Upper lobe of left lung (tissue), 6 donors: ENCODE data around the gene TMCO4. TPM values are rescaled to one million over a fixed set of nuclear protein-coding genes. Genes with fewer than 3 reads are reported as not detected.
A peak's percentile ranks its signal among the peaks of the same experiment; 100 is the strongest.

ENCODE experiments used
- ATAC-seq, 2 donors: fragments of 200-7000 bp; cut with Tn5 transposase; one replicate each; pipeline ENCODE4 v1.9.1; 2022; ENCODE audit warnings: mild to moderate bottlenecking in 2 of 2, moderate library complexity in 2 of 2; ENCODE audit not compliant: low FRiP score in 2 of 2
- DNase-seq, 2 donors: peaks; one replicate each; pipeline ENCODE4 v3.0.0-alpha.2; 2019 to 2020
- H3K27ac ChIP-seq, 4 donors: fragments of 200-600 bp; sonication (generic); one replicate each; pipeline ENCODE4 v1.5.1; 2016 to 2019
- H3K27me3 ChIP-seq, 4 donors: fragments of 200-600 bp; sonication (generic); one replicate each; pipeline ENCODE4 v1.5.1; 2017 to 2019
- H3K36me3 ChIP-seq, 4 donors: fragments of 200-600 bp; sonication (generic); one replicate each; pipeline ENCODE4 v1.5.1; 2016 to 2019
- H3K4me1 ChIP-seq, 4 donors: fragments of 200-600 bp; sonication (generic); one replicate each; pipeline ENCODE4 v1.5.1; 2018 to 2019
- H3K4me3 ChIP-seq, 4 donors: fragments of 200-600 bp; sonication (generic); one replicate each; pipeline ENCODE4 v1.5.1; 2017 to 2019; ENCODE audit warnings: mild to moderate bottlenecking in 2 of 4, moderate library complexity in 1 of 4
- H3K9me3 ChIP-seq, 4 donors: fragments of 200-600 bp; sonication (generic); one replicate each; pipeline ENCODE4 v1.5.1; 2018 to 2019
- EP300 ChIP-seq, 4 donors: sonication (generic); formaldehyde crosslinking; IDR thresholded peaks; one replicate each; pipeline ENCODE4 v1.5.1; 2017; ENCODE audit warnings: antibody characterized with exemption in 4 of 4, control low read depth in 2 of 4
- POLR2A ChIP-seq, 4 donors: fragments of 450-650 bp; IDR thresholded peaks; one replicate each; pipeline ENCODE4 v1.5.1; 2016 to 2017; ENCODE audit warnings: antibody characterized with exemption in 4 of 4, mild to moderate bottlenecking in 2 of 4
- POLR2AphosphoS5 ChIP-seq, 2 donors: sonication (generic); formaldehyde crosslinking; IDR thresholded peaks; one replicate each; pipeline ENCODE4 v1.5.1; 2017; ENCODE audit warnings: antibody characterized with exemption in 2 of 2
- WGBS, 2 donors: methylation state at CpG; one replicate each; pipeline ENCODE4 v1.1.5; 2017 to 2018; 5-methylcytosine and 5-hydroxymethylcytosine counted together
- total RNA-seq, 6 donors: library from RNA; depleted of rRNA in 4 of 6; stranded (reverse); fragments of >200 nt in 4 of 6; gene quantifications; one replicate each; pipeline versions ENCODE4 v1.1.0 to v1.2.1, GENCODE V29; 2016 to 2021
- TF ChIP-seq, protein P1 (sequence below), 6 experiments: fragments of 450-650 bp in 4 of 6; fragments of 200-600 bp in 2 of 6; sonication (generic) in 2 of 6; IDR thresholded peaks; one replicate each; pipeline ENCODE4 v1.5.1; 2016 to 2019; ENCODE audit warnings: antibody characterized with exemption in 6 of 6
- donor health status: DM: no; HTN: no; CAD: no; lungs with moderate emphysema.
- donor health status: DM: no; HTN: yes; CAD: no; lungs with severe emphysema.

Gene TMCO4
- total RNA-seq, 6 donors from 2014 or later = 19.1 to 46.1 (median 24.9) TPM

DNA sequence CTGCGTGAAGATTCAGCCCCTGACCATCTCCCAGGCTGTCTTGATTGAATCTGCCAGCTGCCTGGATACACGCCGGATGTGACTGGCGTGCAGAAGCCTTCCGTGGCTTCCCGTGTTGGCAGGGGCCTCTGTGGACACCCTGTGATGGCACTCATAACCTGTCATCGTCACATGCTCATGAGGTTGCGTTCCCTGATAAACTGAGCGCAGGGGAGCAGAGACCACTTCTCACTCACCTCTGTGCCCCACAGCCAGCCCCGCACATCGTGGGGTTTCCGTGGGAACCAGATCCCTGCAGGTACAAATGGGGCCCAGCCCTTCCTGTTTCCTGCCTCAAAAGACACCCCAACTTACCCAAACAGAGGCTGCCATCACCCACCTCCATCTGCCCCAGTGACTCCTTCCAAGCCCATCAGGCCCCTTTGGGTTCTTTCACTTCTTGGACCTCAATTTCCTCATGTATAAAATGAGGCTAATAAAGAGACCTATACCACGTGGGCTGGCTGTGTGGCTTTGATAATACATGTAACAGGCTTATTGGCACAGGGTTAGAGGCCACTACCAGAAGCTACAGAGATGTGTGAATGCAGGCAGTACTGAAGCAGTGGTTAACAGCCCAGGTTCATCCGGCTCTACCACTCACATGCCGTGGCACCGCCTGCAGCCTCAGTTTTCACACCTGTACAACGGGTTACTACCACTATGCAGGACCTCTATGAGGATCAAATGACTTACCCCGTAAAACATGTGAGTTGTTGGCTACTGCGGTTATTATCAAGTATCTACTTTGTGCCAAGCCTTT, 111.5 kb downstream of the TMCO4 start:
- WGBS, 2 donors = 80 to 88% methylated on average over 19 of the region's 19 CpGs
- peak in 1 of 2 donors; percentile 23 for DNase-seq

DNA sequence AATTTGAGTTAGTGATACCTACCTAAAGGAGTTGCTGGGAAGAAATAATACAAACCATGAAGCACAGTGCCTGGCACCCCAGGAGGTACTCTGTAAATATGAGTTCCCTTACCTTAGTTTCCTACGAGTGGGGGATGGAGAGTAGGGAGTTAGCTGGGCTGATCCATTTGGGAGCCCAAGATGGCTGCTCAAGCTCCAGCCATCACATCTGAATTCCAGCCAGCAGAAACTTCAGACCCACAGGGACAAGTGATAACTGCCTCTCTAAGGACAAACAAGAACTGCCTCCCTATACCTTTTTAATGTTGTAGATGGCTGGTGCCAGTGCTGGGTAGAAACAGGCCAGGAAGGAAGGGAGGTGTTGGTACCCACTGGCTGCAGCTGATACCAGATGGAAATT, 112.3 kb downstream of the TMCO4 start:
- H3K27ac ChIP-seq = no peak overlapping the region
- 94 to 100% methylated on average over 1 of the region's 1 CpG for WGBS, 2 donors
- DNase-seq = no peak
- TF ChIP-seq EP300 (IDR thresholded peaks at IDR 0.05) = no peak
- TF ChIP-seq, protein P1, sequence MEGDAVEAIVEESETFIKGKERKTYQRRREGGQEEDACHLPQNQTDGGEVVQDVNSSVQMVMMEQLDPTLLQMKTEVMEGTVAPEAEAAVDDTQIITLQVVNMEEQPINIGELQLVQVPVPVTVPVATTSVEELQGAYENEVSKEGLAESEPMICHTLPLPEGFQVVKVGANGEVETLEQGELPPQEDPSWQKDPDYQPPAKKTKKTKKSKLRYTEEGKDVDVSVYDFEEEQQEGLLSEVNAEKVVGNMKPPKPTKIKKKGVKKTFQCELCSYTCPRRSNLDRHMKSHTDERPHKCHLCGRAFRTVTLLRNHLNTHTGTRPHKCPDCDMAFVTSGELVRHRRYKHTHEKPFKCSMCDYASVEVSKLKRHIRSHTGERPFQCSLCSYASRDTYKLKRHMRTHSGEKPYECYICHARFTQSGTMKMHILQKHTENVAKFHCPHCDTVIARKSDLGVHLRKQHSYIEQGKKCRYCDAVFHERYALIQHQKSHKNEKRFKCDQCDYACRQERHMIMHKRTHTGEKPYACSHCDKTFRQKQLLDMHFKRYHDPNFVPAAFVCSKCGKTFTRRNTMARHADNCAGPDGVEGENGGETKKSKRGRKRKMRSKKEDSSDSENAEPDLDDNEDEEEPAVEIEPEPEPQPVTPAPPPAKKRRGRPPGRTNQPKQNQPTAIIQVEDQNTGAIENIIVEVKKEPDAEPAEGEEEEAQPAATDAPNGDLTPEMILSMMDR (IDR thresholded peaks at IDR 0.05) = no peak
- no peak for TF ChIP-seq POLR2A (IDR thresholded peaks at IDR 0.05)
- TF ChIP-seq POLR2AphosphoS5 (IDR thresholded peaks at IDR 0.05) = no peak
- no peaks in the 10 kb centered on the region for H3K27me3 ChIP-seq
- peaks cover 0 to 44% (median 5%) of the 10 kb centered on the region in 4 donors for H3K36me3 ChIP-seq
- no peaks in the 10 kb centered on the region for H3K4me1 ChIP-seq
- ATAC-seq = no peak
- H3K9me3 ChIP-seq = no peaks in the 10 kb centered on the region
- H3K4me3 ChIP-seq = no peak overlapping the region

More for the DNA sequence above, 111.5 kb downstream of the TMCO4 start:
- Histone ChIP-seq H3K36me3 (peaks cover 0 to 35% (median 5%) of the 10 kb centered on the region in 4 donors), H3K9me3 (no peaks in the 10 kb centered on the region), H3K27ac (no peak overlapping the region), H3K4me3 (no peak overlapping the region), H3K4me1 (no peaks in the 10 kb centered on the region), H3K27me3 (no peaks in the 10 kb centered on the region)
- TF ChIP-seq EP300 (IDR thresholded peaks at IDR 0.05) (no peak), POLR2A (IDR thresholded peaks at IDR 0.05) (no peak), POLR2AphosphoS5 (IDR thresholded peaks at IDR 0.05) (no peak)
- TF ChIP-seq, protein P1 (IDR thresholded peaks at IDR 0.05) = no peak
- ATAC-seq = no peak

DNA sequence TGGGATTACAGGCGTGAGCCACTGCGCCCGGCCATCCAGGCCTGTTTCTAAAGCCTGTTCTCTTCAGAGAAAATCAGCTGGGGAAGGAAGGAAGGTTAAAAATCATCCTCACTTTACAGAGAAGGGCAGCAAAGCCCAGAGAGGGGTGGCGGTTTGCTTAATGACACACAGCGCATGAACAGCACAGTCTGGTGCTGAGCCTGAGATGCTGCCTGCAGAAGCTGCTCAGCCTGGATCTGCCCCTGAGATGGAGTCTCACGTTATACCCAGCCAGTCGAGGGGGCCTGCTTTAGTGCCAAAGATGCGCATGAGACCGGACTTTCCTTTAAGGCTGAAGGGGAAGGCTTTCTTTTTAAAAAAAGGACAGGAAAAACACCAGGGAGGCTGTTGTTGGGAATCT, 113.7 kb downstream of the TMCO4 start:
- Histone ChIP-seq H3K27me3 (no peaks in the 10 kb centered on the region), H3K27ac (no peak overlapping the region), H3K36me3 (peaks cover 0 to 39% (median 3%) of the 10 kb centered on the region in 4 donors), H3K4me1 (no peaks in the 10 kb centered on the region), H3K4me3 (no peak overlapping the region), H3K9me3 (no peaks in the 10 kb centered on the region)
- no peak for TF ChIP-seq POLR2A (IDR thresholded peaks at IDR 0.05)
- TF ChIP-seq EP300 (IDR thresholded peaks at IDR 0.05) = no peak
- TF ChIP-seq POLR2AphosphoS5 (IDR thresholded peaks at IDR 0.05) = no peak
- TF ChIP-seq, protein P1 (IDR thresholded peaks at IDR 0.05) = no peak
- WGBS, 2 donors = 82% methylated on average over 9 of the region's 9 CpGs
- ATAC-seq (no peak), DNase-seq (no peak)

DNA sequence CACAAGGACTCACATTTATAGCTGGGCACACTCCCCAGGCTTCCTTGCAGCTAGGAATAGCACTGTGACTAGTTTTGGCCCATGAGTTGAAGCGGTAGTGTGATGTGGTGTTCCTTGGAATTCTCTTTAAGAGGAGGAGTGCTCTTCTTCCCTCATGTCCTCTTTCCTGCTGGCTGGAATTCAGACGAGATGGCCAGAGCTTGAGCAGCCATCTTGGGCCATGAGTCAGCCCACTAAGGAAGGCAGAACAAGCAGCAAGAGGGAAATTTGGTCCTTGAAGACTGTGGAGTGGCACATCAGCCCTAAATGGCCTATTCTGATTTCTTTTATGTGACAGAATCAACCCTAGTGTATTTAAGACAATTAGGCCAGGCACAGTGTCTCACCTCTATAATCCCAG, 115.0 kb downstream of the TMCO4 start:
- H3K27me3 ChIP-seq = no peaks in the 10 kb centered on the region
- H3K9me3 ChIP-seq = no peaks in the 10 kb centered on the region
- no peaks in the 10 kb centered on the region for H3K4me1 ChIP-seq
- WGBS, 2 donors = 90 to 94% methylated on average over 2 of the region's 2 CpGs
- TF ChIP-seq POLR2AphosphoS5 (IDR thresholded peaks at IDR 0.05) (no peak), EP300 (IDR thresholded peaks at IDR 0.05) (no peak), POLR2A (IDR thresholded peaks at IDR 0.05) (no peak)
- TF ChIP-seq, protein P1 (IDR thresholded peaks at IDR 0.05) = no peak
- peaks cover 0 to 32% (median 3%) of the 10 kb centered on the region in 4 donors for H3K36me3 ChIP-seq
- no peak overlapping the region for H3K4me3 ChIP-seq
- H3K27ac ChIP-seq = no peak overlapping the region
- DNase-seq = no peak
- ATAC-seq = no peak
